GM12878 (cell line): ENCODE measurements around the gene TRIOBP. TPM values are rescaled to one million over a fixed set of nuclear protein-coding genes. Genes with fewer than 3 reads are reported as not detected.

Experiments
- ATAC-seq: fragments of 200-7000 bp; cut with Tn5 transposase; 3 replicates; pipeline ENCODE4 v1.9.1; 2020; ENCODE audit warnings: mild to moderate bottlenecking, moderate library complexity
- BruUV-seq: library from RNA; stranded (reverse); fragments of 400-500 nt; replicated peaks from 2 replicates; lab custom pipeline; 2021; lab: Mats Ljungman, UMichigan
- CTCF ChIA-PET: fragments of 300-600 bp; sonication (Branson Sonifier 250); formaldehyde crosslinking; extraction: SDS; loops from one replicate; lab custom pipeline; 2021; ENCODE audit warnings: inconsistent platforms; lab: Yijun Ruan, JAX
- POLR2A ChIA-PET: fragments of 350-600 bp; formaldehyde crosslinking; extraction: SDS; loops from one replicate; lab custom pipeline; 2021; ENCODE audit warnings: inconsistent platforms; lab: Charles Lee
- RAD21 ChIA-PET: fragments of 300-600 bp; sonication (Branson Sonifier 250); formaldehyde crosslinking; loops from one replicate; lab custom pipeline; 2023; ENCODE audit warnings: antibody characterized with exemption; ENCODE audit not compliant: unreplicated experiment; lab: Charles Lee
- SMC1A ChIA-PET: fragments of 300-600 bp; sonication (Branson Sonifier 250); formaldehyde crosslinking; loops from one replicate; lab custom pipeline; 2023; ENCODE audit not compliant: unreplicated experiment, uncharacterized antibody; lab: Charles Lee
- DNase-seq: peaks from one replicate; pipeline ENCODE4 v3.0.0-alpha.2; 2011; ENCODE audit warnings: low read depth, low spot score
- FAIRE-seq: peaks from 3 replicates; lab custom pipeline; 2011; peaks lifted over from hg19 to GRCh38; lab: Jason Lieb, UNC
- H2AFZ ChIP-seq: 2 replicates; pipeline ENCODE4 v1.6.0; 2011; ENCODE audit warnings: low read depth, low read length, control low read depth; ENCODE audit not compliant: control insufficient read depth
- H3K27ac ChIP-seq: 2 replicates; pipeline ENCODE4 v1.5.1; 2011; ENCODE audit warnings: control low read depth; ENCODE audit not compliant: control insufficient read depth, insufficient read depth
- H3K27me3 ChIP-seq, 2 experiments: replicated peaks in 1 of 2; 2 replicates each; pipeline versions ENCODE4 v1.6.0 to v1.6.1; 2011; ENCODE audit warnings: low read length in 1 of 2; ENCODE audit not compliant: control insufficient read depth in 2 of 2, insufficient read depth in 2 of 2
- H3K36me3 ChIP-seq, 2 experiments: 2 replicates each; pipeline ENCODE4 v1.5.1; 2011; ENCODE audit warnings: low read length in 1 of 2; ENCODE audit not compliant: control insufficient read depth in 2 of 2, insufficient read depth in 2 of 2
- H3K4me1 ChIP-seq: 2 replicates; pipeline ENCODE4 v1.6.1; 2011; ENCODE audit warnings: mild to moderate bottlenecking, low read length, moderate library complexity, mixed read lengths; ENCODE audit not compliant: control insufficient read depth, insufficient read depth
- H3K4me2 ChIP-seq: 2 replicates; pipeline ENCODE4 v1.6.0; 2011; ENCODE audit warnings: control low read depth; ENCODE audit not compliant: control insufficient read depth, insufficient read depth
- H3K4me3 ChIP-seq: fragments of 200-600 bp; sonication (generic); 2 replicates; pipeline ENCODE4 v1.5.1; 2016
- H3K79me2 ChIP-seq: 2 replicates; pipeline ENCODE4 v1.6.0; 2011; ENCODE audit warnings: low read length; ENCODE audit not compliant: control insufficient read depth, insufficient read depth
- H3K9ac ChIP-seq: 2 replicates; pipeline ENCODE4 v1.8.0; 2011; ENCODE audit warnings: low read length, control low read depth, mixed read lengths; ENCODE audit not compliant: control insufficient read depth, insufficient read depth
- H3K9me3 ChIP-seq: replicated peaks from 3 replicates; pipeline ENCODE4 v1.5.1; 2011; ENCODE audit warnings: mild to moderate bottlenecking, low read length; ENCODE audit not compliant: control insufficient read depth, insufficient read depth
- H4K20me1 ChIP-seq: 2 replicates; pipeline ENCODE4 v1.6.0; 2011; ENCODE audit not compliant: control insufficient read depth, insufficient read depth
- BMI1 ChIP-seq: fragments of 450-650 bp; IDR thresholded peaks from 2 replicates; pipeline ENCODE4 v1.6.1; 2016; ENCODE audit warnings: mild to moderate bottlenecking, moderate library complexity, borderline replicate concordance
- CEBPZ ChIP-seq: fragments of 150-350 bp; IDR thresholded peaks from 2 replicates; pipeline ENCODE4 v1.6.1; 2016; ENCODE audit warnings: low read depth, low read length
- NFYA ChIP-seq: IDR thresholded peaks from 2 replicates; pipeline ENCODE4 v1.6.1; 2011; ENCODE audit warnings: low read depth, mild to moderate bottlenecking, low read length, improper control_type of control experiment, borderline replicate concordance
- NKRF ChIP-seq: fragments of 450-650 bp; conservative IDR thresholded peaks from 2 replicates; pipeline ENCODE4 v1.6.1; 2017; ENCODE audit warnings: mild to moderate bottlenecking, moderate library complexity
- PKNOX1 ChIP-seq: fragments of 450-650 bp; IDR thresholded peaks from 2 replicates; pipeline ENCODE4 v1.6.1; 2016; ENCODE audit warnings: mild to moderate bottlenecking
- WGBS: methylation state at CpG from one replicate; pipeline ENCODE4 v1.1.6; 2016; ENCODE audit warnings: low lambda C conversion rate; ENCODE audit not compliant: insufficient replicate concordance, insufficient coverage; ENCODE audit errors: missing lambda C conversion rate; 5-methylcytosine and 5-hydroxymethylcytosine counted together
- in situ Hi-C: fragments of 300-500 bp; cut with MboI; formaldehyde crosslinking; loops from 9 replicates; pipeline ENCODE4 v1.14.3; 2018; ENCODE audit warnings: mixed read lengths
- intact Hi-C: fragments of 100-400 bp; cut with micrococcal nuclease; formaldehyde crosslinking; loops from one replicate; pipeline ENCODE4 v1.14.2; 2022; ENCODE audit not compliant: unreplicated experiment
- polyA plus RNA-seq, 11 experiments: library from polyadenylated mRNA; depleted of rRNA in 4 of 11; unstranded in 6 of 11; stranded (reverse) in 5 of 11; fragments of >200 nt; fragmentation: Nextera tagmentation in 4 of 11; fragmentation: Illumina TruSeq in 1 of 11; extraction: Ambion mirVana in 4 of 11; extraction: Trizol in 1 of 11; gene quantifications; 1 replicate in 1 of 11; 2 replicates in 10 of 11; pipeline versions ENCODE4 v1.2.1 to v1.2.3, GENCODE V29; 2011 to 2016; ENCODE audit warnings: inconsistent platforms in 2 of 11, missing spikeins in 2 of 11, low read depth in 1 of 11
- total RNA-seq, 4 experiments: library from RNA; depleted of rRNA in 3 of 4; stranded (reverse); fragments of >200 nt in 3 of 4; fragmentation: Illumina TruSeq in 1 of 4; extraction: Trizol in 1 of 4; gene quantifications; 2 replicates each; pipeline versions ENCODE4 v1.2.1 to v1.2.3, GENCODE V29; 2013 to 2021
- TF ChIP-seq, protein P1 (sequence below): IDR thresholded peaks from 2 replicates; pipeline ENCODE4 v1.6.1; 2011; ENCODE audit warnings: low read depth, low read length, improper control_type of control experiment, borderline replicate concordance

The TRIOBP gene
- total and polyA plus RNA-seq, 10 of the 15 experiments (the other 5 are each of a cell fraction or from before 2014, with no cell fraction given), result 0.21 to 23.6 (median 11.9) TPM

DNA sequence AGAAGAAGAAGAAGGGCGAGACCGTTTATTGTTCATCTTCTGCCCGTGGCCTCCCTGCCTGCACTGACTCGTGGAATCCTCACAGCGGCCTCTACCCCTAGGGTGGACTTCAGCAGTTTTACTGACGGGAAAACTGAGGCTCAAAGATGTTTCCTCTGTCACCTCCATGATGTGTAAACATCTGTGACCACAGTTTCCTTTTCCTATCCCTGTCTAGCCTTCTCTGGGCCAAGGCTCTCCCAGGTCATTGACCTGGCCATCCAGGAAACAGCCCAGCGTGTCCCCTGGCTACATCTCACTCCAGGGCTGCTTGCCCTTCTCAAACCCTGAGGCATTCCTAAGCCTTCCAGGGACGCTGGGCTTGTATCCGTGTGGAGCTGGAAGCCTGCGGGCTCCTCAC is 61.8 kb downstream of the TRIOBP start:
- ChIA-PET CTCF (no interaction called here), RAD21 (no interaction called here), SMC1A (interaction anchor here (0.6 kb wide), 1 partner anchor 12 kb away, joined by 3 read pairs; no protein-coding TSS in a partner anchor), POLR2A (no interaction called here)
- DNase-seq (no peak), ATAC-seq (no peak), FAIRE-seq (no peak)
- H3K9me3 ChIP-seq, result no peaks in the 10 kb centered on the region
- H3K4me2 ChIP-seq, result no peak overlapping the region
- no peak overlapping the region for H3K4me3 ChIP-seq
- H3K4me1 ChIP-seq, result no peaks in the 10 kb centered on the region
- H3K27ac ChIP-seq, result no peak overlapping the region
- intact Hi-C loops (no loop called here), in situ Hi-C loops (no loop called here)
- no peaks in the 10 kb centered on the region for H3K79me2 ChIP-seq
- H3K36me3 ChIP-seq, result peaks cover 5 to 13% of the 10 kb centered on the region in 2 experiments; a peak in 3 of 4 replicates
- H4K20me1 ChIP-seq, result no peaks in the 10 kb centered on the region
- H3K9ac ChIP-seq, result no peak overlapping the region
- H3K27me3 ChIP-seq, result no peaks in the 10 kb centered on the region
- no TSS peak for BruUV-seq
- H2AFZ ChIP-seq, result no peak overlapping the region
- WGBS, result 88% methylated on average over 10 of the region's 10 CpGs
- TF ChIP-seq, protein P1, sequence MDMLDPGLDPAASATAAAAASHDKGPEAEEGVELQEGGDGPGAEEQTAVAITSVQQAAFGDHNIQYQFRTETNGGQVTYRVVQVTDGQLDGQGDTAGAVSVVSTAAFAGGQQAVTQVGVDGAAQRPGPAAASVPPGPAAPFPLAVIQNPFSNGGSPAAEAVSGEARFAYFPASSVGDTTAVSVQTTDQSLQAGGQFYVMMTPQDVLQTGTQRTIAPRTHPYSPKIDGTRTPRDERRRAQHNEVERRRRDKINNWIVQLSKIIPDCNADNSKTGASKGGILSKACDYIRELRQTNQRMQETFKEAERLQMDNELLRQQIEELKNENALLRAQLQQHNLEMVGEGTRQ, result no peak
- TF ChIP-seq NKRF, result no peak
- no peak for TF ChIP-seq CEBPZ
- no peak for TF ChIP-seq NFYA
- TF ChIP-seq PKNOX1, result no peak
- no peak for TF ChIP-seq BMI1
- TF ChIP-seq, all 136 proteins: peak for 0
